Activated CD8-positive, alpha-beta memory T cell treated with anti-CD3 and anti-CD28 coated beads, Interleukin-2, amount 50 U/mL, for 4 hours (primary cell): ENCODE measurements around the gene UBIAD1.
"Not testable (repeated sequence)": the region's sequence is repeated elsewhere in the genome, so short reads cannot be mapped to it uniquely, and the experiment has no call there.

ENCODE experiments used
- DNase-seq: peaks from one replicate; pipeline ENCODE4 v3.0.0-alpha.2; 2020

Gene UBIAD1

DNA sequence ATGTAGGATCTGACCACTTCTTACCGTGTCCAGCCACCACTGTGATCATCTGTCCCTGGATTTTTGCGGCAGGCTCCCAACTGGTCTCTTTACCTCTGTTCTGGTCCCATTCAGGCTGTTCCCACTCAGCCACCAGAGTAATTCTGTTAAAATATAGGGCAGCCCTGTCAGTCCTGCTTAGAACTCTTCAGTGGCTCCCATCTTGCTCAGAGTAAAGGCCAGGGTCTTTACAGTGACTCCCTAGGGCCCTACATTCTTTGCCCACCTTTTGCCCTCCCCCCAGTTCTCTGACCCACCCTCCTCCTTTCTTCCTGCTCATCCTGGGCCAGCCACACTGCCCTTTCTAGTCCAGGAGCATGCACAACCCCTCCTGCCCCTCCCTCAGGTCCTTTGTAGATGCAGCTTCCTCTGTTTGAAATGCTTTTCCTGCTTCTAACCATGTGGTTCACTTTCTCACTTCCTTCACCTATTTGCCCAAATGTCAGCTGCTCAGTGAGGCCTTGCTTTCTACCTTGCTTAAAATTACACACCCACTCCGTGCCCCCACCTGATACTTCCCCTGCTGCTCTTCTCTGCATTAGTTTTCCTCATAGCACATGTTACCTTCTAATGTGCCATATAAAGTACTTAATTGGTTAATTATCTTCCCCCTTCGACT is 7.8 kb downstream of the UBIAD1 start:
- DNase-seq = peak; percentile 29

DNA sequence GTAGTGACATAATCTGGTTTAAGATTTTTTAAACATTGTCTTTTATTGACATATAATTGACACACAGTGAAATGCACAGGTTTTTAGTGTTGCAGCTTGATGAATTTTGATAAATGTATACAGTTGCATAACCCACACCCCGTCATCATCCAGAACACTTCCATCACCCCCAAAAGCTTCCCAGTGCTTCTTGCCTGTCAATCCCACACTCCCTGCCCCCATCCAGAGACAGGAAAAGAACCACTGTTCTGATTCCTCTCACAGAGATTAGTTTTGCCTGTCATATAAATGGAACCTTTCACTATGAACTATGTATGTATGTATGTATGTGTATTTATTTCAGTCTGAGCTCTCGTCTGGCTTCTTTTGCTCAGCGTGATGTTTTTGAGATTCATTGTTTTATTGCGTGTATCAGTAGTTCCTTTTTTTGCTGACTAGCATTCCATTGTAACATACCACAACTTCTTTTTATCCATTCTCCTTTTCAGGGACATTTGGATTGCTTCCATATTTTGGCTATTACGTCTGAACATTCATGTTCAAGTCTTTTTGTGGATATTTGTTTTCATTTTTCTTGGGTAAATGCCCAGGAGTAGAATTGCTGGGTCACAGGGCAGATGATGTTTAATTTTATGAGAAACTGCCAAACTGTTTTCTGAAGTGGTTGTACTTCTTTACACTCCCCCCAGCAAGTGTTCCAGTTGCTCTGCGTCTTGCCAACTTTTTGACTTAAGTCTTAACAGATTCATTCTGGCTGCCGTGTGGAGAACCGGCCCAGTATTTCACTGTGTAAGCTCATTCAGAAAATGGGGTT is 8.7 kb downstream of the UBIAD1 start:
- DNase-seq = no peak

DNA sequence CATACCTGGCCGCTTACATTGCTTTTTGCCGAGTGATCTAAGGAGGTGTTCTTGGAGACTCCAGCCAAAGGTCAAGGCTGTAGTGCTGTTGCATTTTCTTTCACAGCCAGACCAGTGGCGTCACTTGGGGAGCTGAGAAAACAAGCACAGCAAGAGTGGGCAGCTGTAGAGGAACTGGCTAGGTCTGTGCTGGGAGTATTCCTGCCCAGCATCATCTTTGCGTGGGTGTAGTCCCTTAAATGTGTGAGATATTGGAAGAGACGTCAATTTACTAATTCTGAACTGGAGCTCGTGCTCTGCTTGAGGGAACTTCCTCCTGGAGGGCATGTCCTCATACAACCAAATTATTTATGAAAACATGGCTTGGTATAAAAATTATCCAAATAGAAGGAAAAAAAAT is 10.2 kb downstream of the UBIAD1 start:
- no peak for DNase-seq

DNA sequence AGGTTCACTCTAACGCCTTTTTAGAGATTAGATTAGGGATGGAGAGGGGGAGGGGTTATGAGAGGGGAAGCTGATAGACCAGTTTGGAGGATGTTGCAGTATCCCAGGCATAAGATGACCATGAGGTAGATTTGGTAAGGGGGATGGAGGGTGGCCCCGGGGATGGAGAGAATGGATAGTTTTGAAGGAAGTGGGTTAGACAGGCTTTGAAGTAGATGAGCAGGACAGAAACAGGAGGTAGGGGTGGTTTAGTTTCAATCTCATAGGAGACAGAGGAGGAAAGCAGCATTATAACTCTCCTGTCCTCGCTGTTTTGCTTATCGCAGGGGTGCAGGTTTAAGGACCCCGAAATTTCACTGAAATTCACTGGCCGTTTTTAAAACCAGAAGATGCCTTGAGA is 11.8 kb downstream of the UBIAD1 start:
- DNase-seq = no peak

DNA sequence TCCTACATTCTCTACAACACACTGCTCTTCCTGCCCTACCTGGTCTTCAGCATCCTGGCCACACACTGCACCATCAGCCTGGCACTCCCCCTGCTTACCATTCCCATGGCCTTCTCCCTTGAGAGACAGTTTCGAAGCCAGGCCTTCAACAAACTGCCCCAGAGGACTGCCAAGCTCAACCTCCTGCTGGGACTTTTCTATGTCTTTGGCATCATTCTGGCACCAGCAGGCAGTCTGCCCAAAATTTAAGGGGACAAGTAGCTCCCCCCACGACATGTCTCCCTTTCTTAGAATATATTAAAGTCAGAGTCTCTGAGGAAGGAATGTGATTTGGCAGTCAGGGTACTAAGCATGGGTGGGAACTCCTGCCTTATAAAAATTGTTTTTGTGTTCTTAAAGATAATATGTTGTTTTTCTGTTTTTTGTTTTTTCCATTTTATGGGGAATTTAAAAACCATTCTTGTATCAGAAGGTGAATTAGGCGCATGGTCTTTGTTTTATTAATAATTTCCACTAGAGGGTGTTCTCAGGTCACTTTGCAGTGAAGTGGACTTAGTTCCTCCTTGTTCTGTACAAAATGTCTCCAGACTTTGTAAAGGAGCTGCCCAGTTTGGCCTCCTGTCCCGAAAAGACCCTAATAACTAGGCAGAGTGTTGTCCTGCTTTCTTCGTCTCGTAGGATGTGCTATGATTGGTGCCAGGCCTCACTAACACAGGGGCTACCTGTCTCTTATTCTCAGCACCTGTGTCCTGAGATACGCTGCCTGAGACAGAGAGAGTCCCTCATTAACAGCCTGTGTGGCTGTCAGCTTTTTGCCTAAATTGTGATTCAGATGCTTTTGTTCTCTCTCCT is 13.1 kb downstream of the UBIAD1 start:
- DNase-seq = no peak

DNA sequence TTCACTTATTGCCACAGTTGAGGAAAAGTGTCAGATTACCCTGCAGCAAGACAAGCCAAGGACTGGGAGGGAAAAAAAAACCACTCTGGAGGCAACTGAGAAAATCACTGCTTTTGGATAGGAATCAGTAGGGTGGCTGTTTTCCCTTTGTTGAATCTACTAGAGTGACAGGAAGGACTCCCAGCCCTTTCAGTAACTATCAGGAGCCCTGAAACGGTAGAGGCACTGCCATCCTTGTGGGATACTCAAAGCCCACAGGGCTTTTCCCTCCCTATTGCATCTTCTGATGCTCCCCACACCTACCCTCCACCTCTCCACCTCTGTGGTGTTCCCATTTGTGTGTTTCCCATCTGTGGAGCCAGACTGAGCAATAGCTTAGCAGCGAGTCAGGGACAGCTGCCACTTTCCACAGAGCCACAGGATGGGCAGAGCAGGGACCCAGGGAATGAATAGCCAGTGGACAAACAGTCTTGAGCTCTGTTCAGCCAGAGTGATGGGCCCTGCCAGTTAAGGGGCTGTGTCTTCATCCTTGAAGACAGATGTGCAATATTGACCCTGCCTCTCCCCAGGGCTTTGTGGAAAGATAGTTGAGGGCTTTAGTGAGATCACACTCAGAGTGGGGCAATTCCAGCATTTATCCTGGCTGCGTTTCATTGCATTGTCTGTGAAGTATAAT is 13.9 kb downstream of the UBIAD1 start:
- DNase-seq = no peak

DNA sequence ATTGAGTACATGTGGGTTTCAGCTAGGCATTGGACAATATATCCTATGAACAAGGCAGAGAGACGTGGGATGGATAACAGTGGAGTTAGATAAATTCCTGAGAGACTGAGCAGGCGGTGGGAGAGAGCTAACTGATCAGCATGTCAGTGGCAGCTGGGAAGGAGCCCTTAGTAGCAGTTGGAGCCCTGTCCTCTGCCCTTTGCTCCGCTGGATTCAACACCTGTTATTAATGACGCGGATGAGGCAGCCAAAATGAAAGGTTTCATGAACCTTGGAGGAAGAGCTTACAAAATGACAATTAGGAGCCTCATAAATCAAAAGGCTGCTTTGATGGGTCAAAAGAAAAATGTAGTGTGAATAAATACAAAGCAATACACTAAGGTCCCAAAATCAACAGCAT is 16.1 kb downstream of the UBIAD1 start:
- DNase-seq = no peak

DNA sequence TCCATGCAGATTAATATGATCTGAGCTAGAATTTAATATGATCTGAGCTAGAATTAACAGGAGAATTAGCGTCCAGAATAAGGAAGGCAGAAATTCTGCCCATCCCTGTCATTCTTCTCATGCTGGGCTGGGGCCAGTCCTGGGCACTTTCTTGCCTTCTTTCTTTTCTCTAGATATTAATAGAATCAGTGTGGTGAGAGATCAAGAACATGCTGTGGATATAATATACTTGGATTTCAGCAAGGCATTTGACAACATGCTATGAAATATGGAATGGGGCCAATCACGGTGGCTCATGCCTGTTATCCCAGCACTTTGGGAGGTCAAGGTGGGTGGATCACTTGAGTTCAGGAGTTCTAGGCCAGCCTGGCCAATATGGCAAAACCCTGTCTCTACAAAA is 18.1 kb downstream of the UBIAD1 start:
- no peak for DNase-seq

DNA sequence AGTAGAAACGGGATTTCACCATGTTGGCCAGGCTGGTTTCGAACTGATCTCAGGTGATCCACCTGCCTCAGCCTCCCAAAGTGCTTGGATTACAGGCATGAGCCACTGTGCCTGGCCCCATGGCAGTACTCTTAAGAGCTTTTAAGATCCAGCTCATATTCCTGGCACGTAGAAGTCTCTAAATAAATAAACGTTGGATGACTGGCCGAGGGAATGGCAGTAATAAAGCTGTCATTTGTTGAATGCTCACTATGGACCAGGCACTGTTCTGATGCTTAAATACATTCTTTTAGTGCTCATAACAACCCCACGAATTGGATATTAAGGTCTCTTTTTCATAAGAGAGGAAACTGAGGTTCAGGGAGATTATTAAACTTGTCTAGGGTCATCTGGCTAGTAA is 20.9 kb downstream of the UBIAD1 start:
- no peak for DNase-seq

DNA sequence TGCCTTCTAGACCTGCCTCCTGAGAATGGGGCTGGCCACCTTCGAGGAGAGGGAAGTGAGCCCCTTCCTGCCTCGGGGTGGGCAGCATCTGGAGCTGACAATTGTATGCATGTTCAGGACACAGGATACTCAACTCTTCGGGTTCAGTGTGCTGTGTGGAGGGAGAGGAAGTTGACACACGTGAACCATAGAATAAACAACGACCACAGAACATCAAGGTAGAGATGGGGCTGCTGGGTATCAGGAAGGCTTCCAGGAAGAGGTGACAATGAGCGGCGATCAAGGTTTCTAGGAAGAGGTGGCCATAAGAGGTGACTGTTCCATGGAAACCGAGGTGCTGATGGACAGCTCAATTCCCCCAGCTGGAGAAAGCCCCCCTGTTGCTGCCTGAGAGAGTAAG is 22.0 kb downstream of the UBIAD1 start:
- DNase-seq = no peak

DNA sequence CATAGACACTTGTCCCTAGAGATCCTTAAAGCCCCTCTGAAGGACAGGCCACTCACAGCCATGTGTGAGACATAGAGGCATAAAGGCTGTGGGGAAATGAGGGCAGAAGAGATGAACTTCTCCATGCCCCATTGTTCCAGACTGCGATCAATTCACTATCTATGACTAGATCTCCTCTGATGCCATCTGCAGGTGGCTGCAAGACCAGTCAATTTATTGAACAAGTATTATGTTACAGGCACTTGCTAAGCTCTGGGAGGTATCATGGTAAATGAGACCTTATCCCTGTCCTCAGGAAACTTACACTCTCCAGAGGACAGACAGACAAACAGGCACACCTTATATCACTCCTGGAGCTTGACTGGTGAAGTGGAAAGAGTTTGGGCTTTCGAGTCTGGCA is 22.9 kb downstream of the UBIAD1 start:
- DNase-seq = no peak

DNA sequence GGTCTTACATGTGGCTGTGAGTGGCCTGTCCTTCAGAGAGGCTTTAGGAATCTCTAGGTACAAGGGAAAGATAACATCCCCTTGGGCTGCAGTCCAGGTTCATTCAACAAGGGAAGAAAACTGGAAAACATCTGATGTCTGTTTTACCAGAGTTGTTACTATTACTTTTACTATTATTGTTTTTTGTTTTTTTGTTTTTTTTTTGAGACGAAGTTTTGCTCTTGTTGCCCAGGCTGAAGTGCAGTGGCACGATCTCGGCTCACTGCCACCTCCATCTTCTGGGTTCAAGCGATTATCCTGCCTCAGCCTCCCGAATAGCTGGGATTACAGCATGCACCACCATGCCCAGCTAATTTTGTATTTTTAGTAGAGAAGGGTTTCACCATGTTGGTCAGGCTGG is 24.8 kb downstream of the UBIAD1 start:
- DNase-seq = not testable (repeated sequence)

DNA sequence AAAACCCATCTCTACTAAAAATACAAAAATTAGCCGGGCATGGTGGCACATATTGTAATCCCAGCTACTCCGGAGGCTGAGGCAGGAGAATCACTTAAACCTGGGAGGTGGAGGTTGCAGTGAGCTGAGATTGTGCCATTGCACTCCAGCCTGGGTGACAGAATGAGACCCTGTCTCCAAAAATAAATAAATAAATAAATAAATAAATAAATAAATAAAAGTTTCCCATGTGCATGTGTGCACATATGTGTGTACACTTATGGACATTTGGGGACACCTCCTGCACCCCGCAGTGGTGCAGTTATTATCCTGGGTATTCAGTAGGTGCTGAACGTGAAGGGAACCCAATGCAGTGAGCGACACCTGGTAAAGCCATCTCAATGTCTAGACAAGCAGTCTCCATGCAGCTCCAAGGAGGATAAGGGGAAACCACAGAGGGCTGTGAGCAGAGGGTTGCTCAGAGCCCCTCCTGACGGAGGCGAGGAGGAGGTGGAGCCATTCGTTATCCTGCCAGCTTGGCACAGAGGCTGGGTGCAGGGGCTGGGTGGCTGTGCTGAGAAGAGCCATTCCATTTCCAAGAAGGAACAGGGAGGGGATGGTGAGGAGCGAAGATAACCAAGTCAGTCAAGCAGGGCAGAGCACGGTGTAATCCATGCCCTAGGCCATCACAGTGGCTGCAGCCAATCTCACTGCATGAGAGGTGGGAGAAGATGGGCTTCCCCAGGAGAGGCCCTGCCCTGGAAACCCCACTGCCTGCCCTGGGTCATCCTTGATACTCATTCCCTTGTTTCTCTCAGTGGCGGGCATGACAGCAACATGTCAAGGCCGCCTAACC is 25.6 kb downstream of the UBIAD1 start:
- DNase-seq = no peak

DNA sequence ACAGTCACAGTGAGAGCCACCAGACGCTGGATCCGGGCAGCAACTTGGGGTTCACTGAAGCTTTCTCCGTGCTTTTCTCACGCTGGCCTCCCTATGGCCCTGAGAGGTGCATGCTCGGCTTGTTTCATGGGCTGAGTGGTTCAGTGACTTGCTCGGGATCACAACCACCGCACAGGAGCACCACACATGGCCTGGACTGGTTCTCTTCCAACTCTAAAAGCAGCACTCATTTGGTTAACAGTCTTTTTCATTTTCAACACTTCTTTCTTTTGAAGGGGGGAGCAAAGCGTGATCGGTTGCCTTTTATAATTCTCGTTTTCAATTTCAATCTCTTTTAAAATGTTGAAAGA is 26.2 kb downstream of the UBIAD1 start:
- DNase-seq = no peak

DNA sequence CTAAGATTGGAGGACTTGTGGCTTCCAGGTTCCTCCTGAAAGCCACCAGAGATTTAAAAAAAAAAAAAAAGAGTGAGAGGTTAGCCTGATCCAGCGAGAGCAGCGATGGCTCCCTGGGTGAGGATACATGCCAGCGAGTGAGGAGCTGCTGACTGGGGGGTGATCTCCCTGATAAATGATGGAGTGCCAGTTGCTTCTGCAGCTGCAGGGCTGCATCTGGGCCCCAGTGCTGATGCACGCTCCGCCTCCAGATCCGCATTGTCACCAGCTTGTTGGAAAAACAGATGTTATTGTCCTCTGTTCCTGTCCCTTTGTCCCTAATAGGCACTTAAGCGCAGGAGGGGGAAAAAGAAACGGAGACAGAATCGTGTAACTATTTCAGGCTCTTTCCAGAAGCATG is 28.6 kb downstream of the UBIAD1 start:
- DNase-seq = no peak

DNA sequence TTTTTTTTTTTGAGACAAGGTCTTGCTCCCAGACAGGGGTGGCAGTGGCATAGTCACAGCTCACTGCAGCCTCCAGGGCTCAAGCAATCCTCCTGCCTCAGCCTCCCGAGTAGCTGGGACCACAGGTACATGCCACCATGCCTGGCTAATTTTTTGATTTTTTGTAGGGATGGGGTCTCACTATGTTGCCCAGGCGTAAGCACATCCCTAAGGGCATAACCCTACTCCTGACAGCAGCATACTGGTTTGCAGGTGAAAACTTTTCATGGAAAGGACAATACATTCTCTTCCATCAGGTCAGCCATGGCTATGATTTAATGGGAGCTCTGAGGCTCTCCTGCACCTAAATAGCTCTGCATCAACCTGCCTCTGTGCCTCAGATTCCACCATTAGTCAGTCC is 29.4 kb downstream of the UBIAD1 start:
- no peak for DNase-seq

DNA sequence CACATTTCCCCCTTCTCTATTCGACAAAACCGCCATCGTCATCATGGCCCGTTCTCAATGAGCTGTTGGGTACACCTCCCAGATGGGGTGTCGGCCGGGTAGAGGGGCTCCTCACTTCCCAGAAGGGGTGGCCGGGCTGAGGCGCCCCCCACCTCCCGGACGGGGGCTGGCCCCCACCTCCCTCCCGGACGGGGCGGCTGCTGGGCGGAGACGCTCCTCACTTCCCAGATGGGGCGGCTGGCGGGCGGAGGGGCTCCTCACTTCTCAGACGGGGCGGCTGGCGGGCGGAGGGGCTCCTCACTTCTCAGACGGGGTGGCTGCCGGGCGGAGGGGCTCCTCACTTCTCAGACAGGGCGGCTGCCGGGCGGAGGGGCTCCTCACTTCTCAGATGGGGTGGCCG is 32.5 kb downstream of the UBIAD1 start:
- not testable (repeated sequence) for DNase-seq

DNA sequence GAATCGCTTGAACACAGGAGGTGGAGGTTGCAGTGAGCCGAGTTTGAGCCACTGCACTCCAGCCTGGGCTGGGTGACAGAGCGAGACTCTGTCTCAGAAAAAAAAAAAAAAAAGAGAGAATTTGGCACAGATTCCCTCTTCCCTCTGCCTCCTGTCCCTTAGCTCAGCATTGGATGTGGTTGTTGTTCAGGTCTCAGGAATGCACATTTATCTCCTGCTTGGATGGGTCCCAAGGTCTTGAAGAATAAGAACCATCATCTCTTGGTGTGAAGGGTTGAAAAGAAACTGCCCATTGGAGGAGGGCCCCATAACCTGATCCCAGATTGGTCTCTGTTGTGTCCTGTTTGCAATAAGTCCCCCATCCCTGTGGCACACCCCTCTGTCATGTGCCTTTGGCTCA is 34.9 kb downstream of the UBIAD1 start:
- no peak for DNase-seq

DNA sequence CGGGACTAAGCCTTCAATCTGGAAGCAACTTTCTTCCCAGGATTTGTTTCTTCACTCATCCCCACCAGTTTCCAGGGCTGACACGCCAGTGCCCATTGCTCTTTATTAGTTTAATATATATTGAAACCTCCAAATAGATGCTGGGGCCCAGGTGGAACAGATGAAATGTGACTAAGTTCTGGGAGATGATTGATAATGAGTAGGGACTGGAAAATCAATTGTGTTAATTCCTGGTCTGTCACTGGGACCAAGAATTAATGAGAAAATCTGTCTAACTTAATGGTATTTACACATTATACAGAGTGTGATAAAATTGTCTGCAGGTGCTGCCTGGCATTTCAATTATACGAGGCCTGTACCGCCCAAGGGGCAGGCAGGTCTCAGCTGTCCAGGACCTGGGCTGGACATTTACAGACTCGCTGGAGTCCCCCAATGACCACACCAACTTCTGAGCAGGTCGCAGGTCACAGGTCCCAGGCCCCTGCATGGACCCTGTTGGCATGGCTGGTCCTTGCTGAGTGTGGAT is 35.8 kb downstream of the UBIAD1 start:
- no peak for DNase-seq

DNA sequence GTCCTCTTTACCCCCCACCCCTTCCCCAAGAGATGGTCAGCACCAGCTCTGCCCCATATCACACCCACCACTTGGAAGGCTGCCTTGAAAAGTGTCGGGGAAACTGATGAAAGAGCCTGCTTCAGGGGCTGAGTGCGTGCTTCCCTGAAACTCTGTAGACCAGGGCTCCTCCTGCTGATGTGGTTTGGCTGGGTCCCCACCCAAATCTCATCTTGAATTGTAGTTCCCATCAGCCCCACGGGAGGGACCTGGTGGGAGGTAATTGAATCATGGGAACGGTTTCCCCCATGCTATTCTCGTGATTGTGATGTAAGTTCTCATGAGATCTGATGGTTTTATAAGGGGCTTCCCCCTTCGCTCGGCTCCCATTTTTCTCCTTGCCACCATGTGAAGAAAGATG is 36.4 kb downstream of the UBIAD1 start:
- DNase-seq = no peak

DNA sequence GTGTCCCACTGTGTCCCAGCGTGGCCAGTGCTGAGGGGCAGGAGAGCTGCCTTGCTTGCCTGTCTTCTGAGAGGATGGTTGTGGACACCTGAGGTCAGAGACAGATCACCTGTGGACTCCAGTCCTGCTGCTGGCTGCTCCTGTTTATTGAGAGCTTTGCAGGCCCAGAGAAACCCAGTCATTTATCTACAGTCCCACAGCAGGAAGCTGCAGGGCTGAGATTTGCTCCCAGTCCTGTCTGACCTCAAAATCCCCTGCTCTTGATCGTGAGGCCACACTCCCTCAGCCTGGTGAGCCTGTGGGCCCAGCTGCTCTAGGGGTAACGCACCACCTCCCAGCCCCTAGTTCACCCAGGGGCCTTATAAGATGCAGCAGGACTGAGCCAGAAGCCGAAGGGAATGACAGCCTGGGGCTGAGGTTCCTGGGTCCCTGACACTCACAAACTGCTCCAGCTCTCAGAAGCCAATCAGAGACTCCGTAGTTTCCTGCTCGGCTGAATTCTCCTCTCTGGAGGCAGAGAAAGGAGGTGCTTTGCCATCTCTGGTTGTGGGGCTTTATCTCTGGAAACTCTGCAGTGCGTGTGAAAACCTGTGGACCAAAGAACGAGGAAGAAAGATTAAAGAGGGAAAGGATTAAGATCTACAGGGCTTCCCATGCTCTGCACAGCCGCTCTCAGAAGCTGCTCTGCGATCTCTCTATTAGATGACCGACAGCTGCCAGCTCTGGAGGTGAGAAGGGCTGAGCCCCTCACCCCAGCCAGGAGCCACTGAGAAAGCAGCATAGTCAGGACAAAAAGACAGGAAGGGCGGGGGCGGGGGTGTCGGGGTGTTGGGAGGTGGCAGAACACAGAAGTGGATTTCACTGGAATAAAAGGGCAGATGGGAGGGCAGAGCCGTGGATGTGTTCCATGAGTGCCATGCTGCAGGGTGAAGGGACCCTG is 39.1 kb downstream of the UBIAD1 start:
- no peak for DNase-seq
